HG02943 (cell line): ENCODE data around the gene TNC.
"Not testable (repeated sequence)": the region's sequence is repeated elsewhere in the genome, so short reads cannot be mapped to it uniquely, and the experiment has no call there.

Experiments
- ATAC-seq: cut with Tn5 transposase; IDR thresholded peaks from one replicate; pipeline ENCODE4 v1.9.1; 2021; ENCODE audit warnings: mild to moderate bottlenecking, low read depth, moderate library complexity; ENCODE audit not compliant: unreplicated experiment

The TNC gene

DNA sequence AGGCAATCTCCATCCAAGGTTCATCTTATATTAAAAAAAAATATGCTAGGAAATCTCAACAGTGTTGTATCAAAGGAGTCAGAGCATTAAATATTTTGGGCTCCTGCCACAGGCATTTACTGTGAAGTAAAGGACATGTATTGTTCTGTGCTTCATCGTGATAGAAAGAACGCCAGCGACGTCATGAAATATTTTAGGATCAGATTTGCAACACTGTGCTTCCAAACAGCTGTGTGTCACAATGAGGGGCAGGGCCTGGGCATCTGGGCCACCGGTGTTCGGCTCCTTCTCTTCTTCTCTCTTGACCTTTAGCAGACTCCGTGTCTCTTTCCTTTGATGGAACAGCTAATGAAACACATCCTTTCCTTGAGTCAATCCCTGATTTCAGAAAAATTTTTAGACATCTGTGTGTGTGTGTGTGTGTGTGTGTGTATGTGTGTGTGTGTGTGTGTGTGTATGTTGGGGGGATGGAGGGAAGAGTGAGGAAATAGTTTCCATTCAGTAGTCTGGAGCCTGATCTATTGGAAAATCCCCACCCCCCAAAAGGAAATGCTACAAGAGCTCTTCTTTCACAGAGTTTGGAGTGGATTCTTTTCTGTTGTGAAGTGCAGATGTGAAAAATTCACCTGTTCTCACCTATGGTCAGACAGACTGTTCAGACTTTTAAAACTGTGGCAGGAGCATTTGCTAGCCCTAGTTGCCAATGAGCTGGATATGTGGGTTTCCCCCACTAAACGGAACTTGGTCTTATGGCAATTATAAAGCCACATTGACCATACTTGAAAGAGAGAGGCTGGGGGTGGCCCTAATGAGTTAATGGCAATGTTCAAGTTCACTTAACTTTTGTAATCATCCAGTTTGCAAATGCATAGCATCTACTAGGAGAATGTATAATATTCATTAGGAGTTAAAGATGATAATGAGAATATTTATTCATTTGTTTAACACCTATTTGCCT is 18.1 kb upstream of the TNC start:
- ATAC-seq: no peak

DNA sequence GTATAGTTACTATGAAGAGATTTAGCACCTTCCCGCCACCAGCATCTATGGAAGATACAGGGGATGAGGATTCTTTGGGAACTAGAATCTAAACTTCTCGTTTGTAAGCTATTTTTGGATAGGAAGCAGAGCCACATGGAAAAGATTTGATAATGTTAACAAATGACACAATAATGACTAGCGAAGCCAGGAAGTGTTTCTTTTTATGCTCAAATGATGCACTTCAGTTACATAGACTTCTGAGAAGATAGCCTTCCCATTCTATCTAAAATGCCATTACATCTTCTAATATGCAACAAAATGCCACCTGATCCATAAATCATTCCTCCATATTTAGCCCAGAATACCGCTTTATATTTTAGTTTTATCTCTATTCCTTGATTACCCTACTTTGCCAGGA is 17.0 kb upstream of the TNC start:
- no peak for ATAC-seq

DNA sequence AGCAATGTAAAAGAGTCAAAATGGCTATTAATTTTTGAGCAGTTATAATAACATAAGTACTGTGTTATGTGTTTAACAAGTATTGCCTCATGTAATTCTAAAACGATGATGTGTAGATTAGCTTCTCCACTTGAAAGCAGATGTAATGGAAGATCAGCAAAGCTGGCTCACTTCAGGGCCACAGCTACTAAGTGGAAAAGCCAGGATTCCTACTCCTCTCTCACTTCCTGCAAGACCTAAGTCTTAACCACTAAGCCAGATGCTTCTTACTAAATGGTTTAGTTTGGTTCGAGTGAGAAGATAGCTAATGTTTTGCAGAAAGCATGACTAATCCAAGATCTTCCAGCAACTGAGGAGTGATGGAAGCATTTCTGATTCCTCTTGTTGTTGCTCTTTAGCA is 15.7 kb upstream of the TNC start:
- ATAC-seq: no peak

DNA sequence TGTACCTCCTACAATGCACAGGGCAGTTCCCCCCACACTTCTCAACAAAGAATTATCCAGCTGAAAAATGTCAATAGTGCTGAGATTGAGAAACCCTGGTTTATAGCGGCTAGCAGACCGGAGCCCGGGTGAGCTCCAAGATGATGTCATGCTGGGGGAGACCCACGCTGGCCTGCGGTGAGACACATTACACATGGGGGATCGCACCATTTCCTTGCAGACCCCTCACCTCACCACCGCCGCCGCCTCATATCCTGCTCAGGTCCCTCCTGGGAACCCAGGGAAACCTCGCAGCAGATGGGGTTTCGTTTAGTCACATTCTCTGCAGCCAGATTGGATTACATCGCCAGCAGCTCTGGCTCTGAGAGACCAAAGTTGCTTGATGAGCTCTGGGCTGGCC is 14.7 kb upstream of the TNC start:
- ATAC-seq: no peak

DNA sequence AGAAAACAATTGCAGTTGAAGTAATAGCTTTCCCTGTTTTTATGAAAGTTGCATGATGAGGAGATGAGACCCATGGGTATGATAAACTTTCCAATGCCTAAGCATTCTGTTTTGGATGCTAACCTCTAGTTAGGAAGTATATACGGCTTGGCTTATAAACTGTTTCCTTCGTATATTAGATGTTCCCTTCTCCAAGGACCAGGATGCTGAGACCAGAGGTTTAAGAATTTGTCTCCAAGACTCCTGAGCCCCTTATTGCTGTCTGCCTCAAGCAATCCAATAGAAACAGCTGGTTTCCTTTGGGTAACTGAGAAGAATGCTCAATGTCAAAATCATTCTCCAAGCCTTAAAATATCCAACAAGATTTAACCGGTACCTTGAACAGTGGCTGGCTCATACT is 12.2 kb upstream of the TNC start:
- no peak for ATAC-seq

DNA sequence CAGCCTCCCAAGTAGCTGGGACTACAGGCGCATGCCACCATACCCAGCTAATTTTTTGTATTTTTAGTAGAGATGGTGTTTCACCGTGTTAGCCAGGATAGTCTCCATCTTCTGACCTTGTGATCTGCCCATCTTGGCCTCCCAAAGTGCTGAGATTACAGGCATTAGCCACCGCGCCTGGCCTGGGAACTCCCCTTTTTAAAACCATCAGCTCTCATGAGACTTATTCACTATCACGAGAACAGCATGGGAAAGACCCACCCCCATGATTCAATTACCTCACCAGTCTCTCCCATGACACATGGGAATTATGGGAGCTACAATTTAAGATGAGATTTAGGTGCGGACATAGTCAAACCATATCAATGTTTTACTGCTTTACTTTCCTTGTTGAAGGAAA is 10.8 kb upstream of the TNC start:
- ATAC-seq: not testable (repeated sequence)

DNA sequence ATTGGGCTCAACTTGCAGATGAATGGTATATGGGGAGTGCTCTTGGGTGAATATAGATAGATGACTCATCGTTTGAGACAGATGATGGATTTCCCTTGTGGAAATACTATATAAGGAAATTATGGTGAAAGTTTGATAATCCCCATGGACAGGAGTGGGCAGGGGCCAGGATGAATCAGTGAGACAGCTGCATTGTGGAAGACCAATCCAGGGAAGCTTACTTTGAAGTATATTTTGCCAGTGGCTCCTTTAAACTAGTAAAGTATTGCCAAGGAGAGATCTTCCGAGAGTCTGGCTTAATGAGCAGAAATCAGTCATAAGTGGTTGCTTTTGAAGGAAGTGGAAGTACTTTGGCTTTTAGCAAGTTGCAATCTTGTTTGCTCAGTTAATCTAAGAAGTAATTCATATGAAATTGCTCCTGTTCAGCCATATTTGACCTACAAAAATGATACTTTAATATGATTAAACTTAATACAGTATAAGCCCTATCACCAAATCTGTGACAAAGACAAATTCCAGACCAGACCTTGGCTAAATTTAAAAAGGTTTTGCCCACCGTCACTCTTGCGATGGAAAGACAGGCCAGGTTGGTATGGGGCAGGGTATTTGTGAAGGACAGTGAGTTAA is 9.3 kb upstream of the TNC start:
- no peak for ATAC-seq

DNA sequence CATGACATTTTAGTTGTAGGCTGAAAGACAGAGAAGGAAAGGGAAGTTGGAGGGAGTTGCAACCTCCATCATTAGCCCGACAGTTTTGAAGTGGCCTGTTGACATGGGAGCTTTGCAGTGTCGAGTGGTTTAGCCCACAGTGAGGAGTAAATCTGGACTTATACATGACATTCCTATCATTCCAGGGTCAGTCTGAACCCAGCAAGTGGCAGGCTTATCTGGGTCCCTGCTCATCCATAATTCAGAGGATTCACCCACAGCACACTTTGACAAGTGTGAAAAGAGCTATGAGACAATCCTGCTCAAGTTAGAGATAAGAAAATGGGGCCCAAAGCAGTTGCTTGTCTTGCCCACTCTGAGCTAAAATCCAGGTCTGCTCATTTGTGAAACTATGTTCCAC is 8.4 kb upstream of the TNC start:
- no peak for ATAC-seq

DNA sequence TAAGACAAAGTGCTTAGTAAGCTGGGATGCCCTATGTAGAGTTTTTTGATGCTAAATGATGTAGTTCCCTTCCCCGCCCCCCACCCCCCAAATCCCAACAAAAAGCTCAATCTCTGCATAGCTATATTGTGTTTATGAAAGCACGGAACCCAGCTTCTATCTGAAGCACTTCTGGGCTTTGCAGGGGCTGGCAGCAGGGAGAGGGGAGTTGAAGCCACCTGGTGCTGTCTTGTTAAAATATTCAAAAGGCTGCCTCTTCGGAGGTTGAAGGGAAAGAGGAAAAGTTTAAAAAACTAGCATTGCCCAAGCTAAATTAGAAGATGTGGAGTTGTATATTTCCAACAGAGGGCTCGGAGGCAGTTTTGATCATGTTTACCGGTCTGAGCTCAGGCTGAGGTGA is 5.0 kb upstream of the TNC start:
- no peak for ATAC-seq

DNA sequence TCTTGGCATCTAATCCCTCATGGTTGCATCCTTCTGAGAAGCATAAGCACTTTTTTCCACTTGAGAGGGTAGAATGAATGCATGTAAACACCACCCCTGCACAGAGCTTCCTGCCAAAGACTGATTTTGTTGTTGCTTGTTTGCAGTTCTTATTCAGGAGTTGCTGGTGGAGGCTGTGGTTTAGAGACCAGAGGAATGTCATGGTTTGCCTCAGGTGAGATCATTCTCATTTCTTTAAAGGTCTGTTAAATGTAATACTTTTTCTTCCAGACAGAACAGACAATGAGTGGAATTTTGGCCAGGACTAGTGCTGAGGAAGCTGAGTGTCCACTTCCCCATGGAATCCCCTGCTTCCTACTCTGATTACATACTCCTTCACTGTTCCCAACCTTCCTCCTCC is 3.2 kb upstream of the TNC start:
- ATAC-seq: no peak

DNA sequence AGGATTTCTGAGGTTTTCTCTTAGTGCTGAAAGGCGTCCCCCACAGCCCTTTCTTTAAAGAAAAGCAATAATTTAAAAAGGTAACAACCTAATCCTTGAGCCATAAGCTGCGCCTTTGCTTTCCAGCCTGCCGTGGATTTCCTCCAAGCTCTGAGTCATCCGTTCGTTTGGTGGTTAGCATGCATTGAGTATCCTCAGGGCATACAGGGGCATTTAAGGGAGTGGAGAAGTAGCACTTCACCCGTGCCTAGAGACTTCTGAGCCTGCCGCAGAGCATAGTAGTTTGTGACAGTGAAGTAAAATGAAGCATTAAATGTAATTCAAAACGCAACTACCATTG is 892 bp upstream of the TNC start:
- ATAC-seq: no peak

DNA sequence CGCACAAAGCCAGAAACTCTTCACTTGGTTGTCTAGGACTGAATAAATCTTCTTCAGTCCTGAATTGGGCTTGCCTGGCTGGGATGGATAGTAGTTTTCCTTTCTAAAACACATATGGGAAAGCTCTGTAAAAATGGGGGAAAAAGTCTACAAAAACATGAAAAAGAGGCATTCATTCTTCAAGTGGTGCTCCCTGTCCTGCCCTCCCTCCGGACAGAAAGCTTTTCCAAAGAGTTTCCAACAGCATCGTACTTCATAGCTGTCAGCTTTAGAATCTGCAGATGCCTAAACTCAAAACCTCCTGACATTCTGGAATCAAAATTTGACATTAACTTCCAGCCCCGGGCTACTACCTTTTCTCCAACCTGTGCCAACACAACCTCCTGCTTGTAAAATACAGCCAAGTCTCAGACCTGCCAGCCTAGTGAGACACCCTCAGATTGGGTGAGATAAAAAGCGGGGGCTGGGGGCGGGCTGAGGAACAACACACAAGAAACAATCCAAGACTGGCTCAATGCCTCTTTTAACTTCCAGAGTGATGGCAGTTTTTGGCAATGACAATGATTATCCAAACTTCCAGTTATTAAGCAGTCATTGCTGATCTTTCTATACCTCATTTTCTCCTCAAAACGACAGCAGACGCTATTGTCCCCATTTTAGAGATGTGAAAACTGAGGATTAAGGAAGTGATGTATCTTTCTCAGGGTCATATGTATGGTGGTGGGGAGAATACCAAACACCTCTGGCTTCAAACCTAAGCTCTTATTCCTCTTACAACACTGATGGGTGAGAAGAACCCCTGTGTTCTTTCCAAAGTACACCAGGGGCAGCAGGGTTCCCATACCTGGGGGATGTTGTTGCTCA is 1.3 kb downstream of the TNC start:
- no peak for ATAC-seq

DNA sequence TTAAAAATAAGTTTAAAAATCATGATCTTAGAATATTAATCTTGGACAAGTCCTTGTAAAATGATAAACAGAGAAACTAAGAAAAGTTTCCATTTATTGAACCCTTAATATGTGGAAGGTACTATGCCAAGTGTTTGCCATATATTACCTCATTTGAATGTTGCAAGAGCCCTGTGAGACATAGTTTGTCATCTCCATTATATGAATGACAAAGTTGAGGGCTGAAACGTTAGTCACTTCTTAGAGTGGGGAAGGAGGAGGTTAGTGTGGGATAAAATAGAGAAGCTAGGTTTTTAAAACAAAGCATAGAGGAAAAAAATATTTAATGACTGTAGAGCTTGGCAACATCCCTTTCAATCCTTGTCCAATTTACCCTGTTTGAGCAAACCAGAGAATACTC is 2.0 kb downstream of the TNC start:
- ATAC-seq: no peak

DNA sequence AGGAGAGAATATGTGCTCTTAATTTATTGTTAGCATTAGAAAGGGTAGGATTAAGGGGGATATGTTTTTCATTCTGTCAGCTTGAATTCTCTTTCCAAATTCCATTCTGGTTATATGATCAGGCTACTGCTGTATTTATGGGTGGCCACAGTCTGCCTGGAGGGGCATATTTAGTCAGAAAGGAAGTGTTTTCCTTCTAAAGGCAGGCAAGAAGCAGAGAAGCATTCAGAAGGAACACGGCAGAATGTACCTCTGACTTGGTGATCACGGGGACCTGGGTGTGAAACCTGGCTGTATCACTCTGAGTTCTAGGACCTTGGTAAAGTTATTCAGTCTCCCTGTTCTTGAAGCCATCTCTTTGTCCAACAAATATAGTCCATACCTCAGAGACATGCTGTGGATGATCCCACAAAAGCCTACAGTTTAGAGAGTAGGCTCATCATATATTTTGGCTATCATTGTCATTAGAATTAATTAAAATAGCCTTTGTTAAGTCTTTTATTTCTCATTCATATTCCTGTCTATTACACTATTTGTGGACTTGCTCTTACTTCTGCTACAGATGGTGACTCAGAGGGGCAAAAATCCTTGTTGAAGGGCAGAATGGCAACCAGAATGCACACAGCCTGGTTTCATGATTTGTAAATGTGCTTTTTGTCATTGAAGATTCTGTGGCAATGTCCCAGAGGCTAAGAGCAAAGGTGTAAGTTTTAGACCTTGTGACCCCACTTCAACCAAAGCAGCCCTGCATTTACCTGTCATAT is 2.7 kb downstream of the TNC start:
- ATAC-seq: no peak

DNA sequence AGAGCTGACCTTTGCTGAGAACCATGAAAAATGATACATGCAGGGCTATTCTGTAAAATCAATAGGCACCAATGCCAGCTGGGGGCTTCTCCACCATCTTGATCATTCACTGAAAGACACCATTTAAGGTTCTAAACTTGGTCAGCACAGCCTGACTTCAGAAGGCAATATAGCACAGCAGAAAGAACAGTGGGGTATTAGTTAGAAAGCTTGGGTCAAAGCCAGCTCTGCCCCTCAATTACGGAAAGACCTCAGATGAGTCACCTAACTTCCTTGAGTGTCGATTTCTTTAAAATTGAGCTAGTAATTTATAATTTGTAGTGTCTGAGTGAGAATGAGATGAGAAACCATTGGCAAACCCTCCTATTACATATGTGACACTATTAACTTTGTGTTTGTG is 3.4 kb downstream of the TNC start:
- ATAC-seq: no peak

DNA sequence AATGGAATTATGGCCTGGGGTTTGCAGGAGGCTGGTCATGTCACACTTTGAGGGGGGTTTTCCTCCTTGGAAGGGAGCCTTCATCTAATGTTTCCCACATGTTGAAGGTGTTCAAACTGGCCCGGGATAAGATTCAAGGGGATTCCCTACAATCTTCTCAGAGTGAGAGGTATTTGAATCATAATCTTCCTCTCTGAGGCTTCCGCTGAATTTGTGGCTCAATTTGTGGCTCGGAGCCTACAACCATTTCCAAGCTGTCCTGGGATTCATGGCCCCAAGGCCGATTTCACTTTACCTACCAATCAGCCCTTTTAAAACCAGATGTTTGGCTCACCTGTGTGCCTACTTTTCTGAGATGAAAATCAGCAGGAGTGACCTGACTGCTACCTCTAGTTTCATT is 3.9 kb downstream of the TNC start:
- ATAC-seq: no peak

DNA sequence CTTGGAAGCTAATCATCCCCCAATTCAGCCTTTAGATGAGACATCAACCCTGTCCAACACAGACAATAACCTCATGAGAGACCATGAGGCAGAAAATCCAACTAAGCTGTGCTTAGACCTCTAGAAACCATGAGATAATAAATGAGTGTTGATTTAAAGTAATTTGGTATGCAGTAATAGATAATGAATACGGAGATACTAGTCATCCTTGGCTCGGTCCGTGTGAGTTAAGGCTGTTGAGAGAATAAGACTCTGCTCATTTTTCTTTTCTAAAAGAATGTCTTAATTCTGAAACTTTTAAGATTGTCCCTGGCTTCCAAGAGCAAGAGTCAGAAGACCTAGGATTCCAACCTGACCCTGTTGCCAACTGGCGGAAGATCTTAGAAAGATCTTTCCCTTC is 6.1 kb downstream of the TNC start:
- no peak for ATAC-seq

DNA sequence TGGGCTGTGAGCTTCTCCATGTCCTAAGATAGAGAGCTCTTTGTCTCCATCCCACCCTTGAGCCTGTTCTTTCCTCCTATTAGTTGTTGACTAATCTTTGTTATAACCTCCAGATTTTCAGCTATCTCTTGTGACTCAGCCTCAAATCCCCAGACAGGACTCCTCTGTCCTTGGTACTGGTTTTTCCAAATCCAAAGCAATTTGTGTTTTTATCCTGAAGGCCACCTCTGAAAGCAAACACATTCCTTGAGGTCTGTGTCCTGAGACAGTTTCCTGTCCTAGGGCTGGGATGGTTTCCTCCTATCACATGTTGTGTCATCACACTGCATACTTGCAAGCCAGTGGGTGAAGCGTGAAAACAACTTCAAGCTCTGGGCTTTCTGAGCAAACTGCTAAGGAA is 8.5 kb downstream of the TNC start:
- ATAC-seq: no peak

DNA sequence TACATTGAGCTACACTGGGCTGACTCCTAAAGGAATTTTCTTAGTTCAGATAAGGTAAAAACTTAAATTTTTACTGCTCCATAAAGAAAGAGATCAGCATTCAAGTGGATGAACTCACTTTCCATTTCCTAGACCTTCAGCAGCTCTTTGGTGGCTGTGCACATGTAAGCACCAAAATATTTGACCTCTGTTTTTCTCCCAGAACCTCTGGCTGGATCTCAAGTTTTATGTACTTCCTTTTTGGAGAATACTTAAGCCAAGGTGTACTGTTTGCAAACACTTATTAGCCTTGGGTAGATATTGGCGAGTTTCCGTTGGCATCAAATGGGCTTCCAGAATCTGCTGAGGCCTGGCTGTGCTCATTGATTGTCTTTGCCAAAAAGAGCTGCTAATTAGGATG is 10.3 kb downstream of the TNC start:
- no peak for ATAC-seq

DNA sequence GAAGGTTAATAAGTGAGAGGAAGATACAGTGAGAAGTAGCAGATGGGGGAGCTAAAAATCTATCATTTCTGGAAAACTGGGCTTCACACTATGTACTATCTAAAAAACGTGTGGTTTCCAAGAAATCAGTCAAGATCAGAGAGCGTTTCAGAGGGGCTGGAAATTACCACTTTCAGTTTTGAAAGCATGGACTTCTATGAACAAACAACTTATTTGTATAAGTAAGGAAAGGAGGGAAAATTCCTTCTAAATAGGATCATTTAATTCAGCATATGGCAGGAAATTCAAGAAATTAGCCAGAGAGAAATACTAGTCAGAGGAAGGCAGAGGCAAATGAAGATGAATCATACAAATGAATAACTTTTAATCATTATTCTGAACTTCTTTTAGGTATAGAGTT is 11.3 kb downstream of the TNC start:
- ATAC-seq: no peak

DNA sequence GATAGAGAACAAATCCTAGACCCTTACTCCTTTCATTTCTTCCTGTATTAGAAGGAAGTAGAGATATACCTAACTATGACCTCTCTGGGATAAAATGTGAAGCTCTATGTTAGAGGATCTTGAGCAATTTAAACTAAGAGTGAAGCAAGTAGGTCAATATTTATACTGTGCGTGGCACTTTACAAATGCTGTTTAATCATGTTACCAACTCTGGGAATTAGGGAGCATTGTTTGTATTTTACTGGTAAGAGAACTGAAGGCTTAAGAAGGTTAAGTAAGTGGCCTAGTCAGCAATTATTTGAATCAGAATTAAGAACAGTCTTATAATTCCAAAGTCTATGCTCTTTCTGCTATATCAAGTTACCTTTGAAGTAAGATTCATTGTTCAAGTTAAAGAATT is 12.0 kb downstream of the TNC start:
- no peak for ATAC-seq
